ENCODE data around the gene OR2H1.

Gene OR2H1

DNA sequence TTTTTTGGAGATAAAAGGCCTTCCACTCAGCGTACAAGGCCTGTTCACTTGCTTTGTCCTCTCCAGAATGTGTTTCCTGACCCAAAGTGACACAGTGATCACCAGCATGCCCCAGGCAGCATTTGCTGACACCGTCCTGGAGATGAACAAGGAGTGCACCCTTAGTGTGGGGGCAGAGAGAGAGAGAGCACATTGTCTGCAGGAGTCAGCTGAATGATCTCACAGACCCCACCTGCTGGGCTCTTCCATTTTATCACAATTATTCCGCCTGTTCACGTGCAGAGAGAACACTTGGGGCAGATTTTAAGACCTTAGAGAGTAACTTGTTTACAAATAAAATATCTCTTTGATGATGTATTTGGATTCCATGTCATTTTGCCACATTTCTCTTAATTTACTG is 53.2 kb downstream of the OR2H1 start:
- DNase-seq (ENCODE audit: low read depth in 2 of 2): no peak

DNA sequence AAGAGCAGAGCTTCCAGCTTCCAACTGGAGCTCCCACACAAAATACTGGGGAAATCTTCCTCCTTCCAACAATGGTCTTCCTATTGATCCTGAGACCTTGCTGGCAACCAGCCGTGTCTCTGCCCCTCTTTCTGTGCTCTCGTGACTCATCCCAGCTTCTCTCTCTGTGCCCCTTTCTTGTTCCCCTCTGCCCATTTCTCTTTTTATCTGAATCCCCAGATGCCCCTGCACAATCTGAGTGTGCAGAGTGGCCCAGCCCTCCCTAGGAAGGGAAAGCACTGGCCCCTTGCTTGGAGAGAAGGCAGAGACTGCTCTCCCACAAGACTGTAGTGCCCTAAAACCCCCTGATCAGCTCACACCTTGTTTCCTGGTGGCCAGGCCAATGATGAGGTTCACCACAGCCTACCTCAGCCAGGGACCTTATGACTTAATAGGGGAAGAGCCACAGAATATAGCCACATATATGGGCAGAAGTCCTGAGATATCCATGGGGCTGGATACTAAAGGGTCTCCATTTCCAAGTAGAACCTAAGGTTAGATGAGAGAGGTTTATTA is 53.9 kb downstream of the OR2H1 start:
- no peak for DNase-seq (ENCODE audit: low read depth in 2 of 2)
